HG02588 (cell line): Measurements from ENCODE around the gene MRPL34.

ENCODE experiments used
- ATAC-seq: cut with Tn5 transposase; IDR thresholded peaks from one replicate; pipeline ENCODE4 v1.9.1; 2021; ENCODE audit warnings: mild to moderate bottlenecking, moderate library complexity; ENCODE audit not compliant: unreplicated experiment

MRPL34 gene

DNA sequence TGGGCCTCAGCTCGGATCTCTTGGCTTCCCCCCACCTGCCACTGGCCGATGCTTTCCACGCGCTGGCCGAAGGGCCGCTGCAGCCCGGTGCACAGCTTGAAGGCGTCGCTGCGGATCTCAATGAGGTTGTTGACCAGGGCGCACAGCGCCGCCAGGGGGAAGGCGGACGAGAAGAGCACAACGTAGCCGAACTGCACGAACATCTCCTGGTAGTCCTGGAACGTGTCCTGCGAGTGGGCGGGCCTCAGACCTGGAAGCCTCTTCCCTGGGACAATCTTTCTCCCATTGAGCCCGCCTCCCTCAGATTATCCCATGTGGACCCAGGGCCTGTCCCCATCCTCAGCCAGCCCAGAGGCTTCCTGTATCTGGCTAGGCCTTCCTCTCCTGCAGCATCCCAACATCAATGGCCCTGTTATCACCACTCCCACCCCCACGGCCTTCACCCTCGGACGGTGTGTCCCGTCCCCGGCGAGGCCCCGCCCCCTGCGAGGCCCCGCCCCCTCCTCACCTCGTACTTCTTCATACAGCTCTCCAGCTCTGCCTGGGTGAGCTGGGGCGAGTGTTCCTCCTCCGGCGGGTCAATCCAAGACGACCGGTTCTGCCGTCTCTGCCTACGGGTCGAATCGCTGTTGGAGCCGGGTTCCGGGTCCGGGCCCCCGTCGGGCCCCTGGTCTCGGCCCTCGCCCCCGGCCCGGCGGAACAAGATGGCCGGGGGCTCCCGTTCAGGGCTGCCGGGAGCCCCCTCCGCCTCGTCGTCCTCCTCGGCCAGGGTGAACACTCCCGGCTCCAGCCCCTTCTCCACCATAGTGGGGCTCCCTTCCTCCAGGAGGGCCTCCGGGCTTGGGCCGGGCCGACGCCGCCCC is 22.2 kb downstream of the MRPL34 start:
- no peak for ATAC-seq

DNA sequence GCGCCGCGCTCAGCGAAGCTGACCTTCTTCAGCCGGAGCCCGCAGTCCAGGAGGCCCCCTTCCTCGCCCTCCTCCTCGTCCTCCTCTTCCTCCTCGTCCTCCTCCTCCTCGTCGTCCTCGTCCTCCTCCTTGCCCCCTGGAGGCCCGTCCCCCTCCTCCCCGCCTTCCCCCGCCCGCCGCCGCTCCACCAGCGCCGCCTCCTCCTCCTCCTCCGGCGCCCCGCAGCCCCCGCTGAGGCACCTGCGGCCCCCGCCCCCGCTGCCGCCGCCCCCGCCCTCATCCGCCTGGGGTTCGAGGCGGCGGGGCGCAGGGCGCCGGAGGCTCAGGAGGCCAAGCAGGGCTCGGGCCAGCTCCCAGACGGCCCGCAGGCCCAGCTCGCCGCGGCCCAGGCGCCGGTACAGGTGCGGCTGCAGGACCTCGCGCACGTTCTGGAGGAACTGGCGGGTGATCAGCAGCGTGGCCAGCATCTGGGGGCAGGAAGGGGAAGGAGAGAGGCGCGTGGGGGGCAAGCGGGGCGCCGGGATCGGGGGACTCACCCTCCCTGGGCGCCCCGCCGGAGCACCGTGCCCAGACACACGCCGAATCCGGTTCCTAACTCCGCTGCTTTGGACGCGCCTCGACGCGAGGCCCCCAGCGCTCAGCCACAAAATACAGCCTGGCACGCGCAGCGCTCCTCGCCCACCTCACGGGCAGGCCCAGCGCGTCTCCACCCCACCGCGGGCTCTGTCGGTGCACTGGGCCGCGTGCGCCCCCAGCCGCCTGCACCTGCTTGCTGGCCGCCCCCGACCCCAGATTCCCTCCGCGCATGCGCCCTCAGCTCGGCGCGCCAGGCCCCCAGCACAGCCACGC is 23.1 kb downstream of the MRPL34 start:
- no peak for ATAC-seq

DNA sequence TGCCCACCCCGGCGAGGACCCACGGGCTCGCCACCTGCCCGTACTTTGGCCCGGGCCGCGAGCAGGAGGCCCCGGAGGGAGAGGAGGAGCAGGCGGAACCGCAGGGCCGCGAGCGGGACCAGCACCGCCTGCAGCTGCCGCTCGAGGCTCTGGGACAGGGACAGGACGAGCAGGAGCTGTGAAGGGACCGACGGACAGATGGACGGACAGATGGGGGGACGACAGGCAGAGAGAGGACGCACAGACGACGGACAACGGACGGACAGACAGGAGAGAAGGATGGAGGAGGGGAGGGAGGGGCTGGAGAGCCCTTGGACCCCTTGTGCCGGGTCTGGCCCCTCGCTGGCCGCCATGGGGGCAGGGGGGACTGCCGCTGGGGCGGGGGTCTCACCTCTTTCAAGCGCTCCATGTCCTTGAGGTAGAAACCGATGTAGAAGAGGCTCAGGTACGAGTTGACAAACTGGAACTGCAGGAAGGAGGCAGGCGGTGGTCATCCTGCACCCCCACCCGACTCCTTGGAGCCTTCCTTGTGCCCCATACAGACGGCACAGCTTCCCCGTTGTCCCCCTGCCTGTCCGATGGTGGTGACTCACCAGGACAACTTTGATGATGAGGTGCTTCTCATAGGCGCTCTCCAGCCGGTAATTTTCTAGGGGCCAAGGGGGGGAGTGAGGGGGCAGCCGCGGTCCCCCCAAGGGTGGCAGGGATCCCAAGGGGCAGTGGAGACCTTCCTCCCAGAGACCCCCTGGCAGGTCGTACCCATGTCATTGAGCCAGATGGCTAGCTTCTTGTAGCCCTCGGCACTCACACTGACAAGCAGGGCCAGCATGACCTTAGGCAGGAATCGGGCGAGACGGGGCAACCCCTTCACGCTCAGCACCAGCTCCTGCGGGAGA is 23.9 kb downstream of the MRPL34 start:
- ATAC-seq: no peak

DNA sequence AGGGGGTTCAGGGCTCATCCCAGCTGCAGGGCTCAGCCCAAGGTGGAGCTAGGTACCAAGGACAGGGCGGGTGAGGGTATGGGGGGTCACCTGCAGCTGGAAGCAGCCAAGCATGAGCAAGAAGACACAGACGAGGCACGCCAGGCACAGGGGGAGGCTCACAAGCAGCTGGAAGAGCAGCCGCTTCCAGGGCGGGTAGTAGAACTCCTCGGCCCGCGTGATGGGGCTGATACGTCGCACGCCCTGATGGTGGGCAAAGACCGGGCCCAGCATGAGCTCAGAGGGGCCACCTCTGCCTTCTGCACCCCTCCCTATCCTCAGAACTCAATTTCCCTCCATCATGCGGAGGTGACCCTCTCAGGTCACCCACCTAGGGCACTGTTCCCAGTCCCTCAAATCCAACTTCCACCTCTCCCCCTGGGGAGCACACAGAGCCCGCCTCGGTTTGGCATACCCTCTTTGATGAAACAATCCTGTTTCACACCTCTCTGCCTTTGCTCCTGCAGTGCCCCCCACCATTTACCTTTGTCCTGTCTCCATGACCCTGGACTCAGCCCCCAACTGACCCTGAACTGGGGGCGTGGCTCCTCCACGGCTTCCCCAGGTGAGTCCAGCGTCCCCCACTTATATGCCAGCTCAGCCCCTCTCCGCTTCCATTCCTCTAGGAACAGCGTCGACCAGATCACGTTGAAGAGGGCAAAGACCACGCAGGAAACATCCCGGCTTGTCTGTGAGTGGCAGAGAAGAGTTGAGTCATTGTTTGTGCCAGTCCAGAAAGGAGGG is 24.8 kb downstream of the MRPL34 start:
- no peak for ATAC-seq

DNA sequence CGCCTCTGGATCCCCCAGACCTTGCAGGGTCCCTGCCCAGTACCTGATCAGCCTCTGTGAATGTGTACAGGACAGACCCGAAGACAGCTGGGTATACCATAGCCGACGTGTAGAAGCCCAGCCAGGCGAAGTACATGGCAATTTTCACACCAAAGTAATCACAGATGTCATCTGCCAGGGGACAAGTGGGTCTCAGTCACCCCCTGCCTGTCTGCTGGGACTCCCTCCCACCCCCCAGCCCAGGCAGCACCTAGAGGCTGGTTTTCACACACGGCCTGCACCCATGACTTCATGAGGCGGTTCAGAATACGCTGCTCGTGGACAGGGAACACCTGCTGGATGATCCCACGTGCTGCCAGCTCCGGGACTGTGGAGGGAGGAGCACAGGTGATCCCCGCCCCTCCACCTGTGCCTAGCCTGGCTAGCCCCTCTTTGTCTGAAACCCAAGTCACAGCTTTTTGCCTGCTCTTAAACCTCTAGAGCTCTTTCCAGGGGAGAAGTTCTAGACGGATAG is 25.4 kb downstream of the MRPL34 start:
- no peak for ATAC-seq

DNA sequence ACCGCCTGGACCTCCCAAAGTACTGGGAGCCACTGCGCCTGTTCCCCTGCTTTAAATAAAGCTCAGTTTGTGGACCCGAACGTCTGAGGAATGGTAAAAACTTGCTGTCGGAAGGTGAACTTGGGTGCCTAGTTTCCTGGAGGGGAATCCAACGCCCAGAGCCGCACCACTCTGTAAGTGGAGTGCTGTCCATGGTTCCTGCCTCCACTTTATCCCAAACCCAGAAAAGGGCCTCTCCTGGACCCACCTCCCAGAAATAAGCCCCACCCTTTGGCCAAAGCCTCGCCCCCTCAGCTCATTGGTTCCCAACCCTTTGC is 26.6 kb downstream of the MRPL34 start:
- ATAC-seq: no peak

DNA sequence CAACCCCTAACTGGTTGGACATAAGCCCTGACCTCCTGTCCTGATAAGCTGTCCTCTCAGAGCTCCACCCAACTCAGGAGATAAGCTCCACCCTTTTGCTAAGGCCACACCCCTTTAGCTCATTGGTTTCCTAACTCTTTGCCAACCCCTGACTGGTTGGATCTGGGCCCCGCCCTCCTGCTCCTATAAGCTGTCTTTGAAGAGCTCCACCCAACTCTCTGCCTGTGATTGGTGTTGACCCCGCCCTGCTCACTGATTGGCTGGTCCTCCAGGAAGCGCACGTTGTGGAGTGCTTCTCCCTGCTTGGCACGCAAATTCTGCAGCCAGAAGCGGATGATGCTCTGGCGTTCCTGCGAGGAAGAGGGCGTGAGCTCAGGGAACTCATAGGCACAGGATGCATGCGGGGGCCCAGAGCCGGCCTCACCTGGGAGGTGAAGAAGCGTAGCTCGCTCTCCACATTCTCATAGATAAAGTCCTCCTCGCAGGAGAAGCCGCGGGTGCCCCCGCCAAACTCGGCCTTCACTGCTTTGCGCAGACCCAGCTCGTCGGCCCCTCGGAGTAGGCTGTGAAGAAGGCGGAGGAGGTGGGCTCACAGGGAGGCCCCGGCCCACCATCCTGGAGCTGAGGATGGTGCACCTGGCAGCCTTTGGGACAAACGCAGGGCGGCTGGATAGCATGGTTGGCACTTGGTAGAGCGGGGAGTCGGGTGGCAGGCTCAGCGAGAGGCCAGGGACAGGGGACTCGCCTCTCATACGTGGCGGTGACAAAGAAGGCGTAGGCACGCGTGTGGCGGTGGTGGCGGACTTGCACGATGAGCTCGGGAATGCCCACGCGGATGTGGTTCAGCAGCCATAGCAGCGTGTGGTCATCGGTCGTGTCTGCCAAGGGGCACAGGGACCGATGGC is 27.3 kb downstream of the MRPL34 start:
- ATAC-seq: no peak

DNA sequence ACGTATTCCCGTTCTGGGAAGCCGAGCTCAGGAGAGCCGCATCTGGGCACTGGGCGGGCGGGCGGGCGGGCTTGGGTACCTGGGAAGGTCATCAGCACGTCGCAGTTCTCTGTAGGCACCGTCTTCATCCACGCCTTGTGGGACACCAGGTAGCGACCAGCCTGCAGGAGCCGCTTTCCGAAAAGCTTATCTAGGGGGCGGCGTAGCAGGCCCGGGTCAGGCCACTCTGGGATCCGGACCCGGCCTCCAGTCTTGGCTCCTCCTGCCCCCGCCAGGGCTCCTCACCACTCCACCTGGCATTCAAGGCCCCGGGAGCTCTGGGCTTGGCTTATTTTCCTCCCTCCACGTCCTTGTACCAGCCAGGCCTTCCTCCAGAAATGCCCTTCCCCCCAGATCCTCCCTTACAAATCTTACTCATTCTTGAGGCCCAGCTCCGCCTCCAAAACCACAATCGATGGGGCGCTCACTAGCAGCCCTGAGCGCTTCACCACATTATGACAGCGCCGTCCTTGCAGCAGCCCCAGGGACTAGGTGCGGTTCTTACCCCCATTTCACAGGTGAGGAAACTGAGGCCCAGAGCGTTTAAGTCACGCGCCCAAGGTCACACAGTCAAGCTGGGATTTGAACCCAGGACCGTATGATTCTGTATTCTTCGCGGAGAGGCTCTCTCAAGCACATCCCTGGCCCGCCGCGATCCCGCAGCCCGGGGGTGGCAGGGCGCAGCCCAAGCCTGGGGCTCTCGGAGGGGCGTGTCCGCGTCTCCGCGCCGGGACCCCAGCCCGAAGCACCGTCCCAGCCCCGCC is 28.1 kb downstream of the MRPL34 start:
- peak; percentile 2 for ATAC-seq

DNA sequence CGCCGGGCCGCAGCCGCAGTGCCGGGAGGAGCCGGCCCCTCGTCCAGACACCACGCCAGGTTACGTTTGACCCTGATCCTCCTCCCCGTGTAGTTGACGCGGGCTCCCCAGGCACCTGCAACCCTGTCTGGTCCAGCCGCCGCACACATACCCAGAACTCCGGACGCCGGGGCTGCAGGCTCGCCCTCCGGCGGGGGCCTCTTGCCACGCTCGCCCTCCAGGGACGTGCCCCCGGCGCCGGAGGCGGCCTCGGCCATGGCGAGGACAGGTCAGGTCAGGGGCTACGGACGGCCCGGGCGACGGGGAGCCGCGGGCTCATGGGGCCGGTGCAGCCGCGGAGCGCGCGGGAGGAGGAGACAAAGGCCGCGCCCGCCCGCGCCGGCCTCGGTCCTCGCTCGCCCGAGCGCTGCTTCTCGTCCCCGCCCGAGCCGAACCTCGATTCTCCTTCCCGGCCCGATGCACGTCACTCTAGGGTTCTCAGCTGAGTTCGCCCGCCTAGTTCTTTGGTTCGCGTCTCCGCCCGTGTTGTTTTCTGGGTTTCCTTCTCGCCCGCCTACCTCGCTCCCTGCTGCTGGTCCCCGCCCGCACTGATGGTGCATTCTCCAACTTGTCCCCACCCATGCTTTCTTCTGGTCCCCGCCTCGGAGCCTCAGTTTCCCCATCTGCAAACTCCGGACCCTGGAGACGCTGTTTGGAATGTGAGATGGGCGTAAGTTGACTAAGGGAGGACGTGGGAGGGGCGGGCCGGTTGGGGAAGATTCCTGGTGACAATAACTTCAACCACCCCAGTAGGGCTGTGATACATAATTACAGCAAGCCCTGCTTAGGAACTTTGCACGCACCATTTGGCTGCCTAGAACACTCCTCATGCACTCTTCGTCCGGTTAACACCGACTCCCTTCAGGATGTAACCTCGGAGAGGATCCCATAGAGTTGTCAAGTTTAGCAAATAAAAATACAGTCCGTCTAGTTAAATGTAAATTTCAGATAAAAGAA is 29.0 kb downstream of the MRPL34 start, which contains the start of gene ANO8:
Gene ANO8, minus strand, starts transcription at position 442 of the 996 bp plus-strand sequence. Its CDS starts 185 bp downstream, at position 257.
- ATAC-seq: peak; percentile 35

DNA sequence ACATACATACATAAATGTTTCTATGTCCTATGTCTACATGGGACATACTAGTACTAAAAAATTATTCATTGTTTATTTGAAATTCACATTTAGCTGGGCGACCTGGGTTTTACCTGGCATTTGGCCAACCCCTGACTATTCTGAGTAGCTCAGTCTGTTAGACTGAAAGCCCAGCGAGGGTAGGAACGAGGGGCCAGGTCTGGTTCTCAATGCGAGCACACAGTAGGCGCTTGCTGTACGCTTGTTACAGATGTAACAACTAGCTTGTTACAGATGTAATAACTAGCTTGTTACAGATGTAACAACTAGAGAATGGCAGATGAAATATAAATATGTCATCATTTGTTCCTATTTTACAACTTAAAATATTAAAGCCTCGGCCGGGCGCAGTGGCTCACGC is 29.9 kb downstream of the MRPL34 start:
- no peak for ATAC-seq

DNA sequence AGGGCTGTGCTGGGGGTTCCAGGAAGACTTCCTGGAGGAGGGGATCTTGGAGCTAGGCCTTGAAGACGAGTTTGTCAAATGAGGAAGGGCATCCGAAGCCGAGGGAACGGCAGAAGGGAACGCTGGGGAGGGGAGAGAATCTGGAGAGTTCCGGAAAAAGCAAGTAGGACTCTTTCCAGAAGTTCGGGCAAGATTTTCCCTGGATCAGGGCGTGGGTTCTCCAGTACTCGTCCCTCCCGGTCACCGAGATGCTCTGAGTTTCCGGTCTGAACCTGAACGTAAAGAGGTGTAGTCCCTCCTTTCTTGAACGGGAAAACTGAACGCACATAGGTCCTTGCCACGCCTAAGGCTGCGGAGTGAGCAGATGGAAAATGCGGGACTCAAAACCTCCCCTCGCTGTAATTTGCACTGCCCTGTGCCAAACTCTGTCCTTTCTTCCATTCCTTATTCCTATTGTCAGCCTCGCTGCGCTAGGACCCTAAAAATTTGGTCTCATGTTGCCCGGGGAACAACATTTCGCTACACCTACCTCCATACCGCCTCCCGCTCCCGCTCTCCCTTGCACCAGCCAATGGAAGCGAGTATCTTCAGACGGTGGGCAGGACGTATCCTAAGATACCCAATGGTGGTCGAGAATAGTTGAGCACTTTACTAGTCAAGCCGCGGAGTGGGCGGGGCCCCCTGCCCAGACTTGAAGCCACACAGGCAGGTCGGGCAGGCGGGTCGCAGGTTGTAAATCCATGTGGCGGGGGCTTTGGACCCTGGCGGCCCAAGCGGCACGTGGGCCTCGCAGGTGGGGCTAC is 31.4 kb downstream of the MRPL34 start, which contains the start of gene GTPBP3:
Gene GTPBP3, plus strand, starts transcription at position 682 of the 803 bp plus-strand sequence. Its CDS starts 59 bp downstream, at position 741.
- ATAC-seq: peak; percentile 66

DNA sequence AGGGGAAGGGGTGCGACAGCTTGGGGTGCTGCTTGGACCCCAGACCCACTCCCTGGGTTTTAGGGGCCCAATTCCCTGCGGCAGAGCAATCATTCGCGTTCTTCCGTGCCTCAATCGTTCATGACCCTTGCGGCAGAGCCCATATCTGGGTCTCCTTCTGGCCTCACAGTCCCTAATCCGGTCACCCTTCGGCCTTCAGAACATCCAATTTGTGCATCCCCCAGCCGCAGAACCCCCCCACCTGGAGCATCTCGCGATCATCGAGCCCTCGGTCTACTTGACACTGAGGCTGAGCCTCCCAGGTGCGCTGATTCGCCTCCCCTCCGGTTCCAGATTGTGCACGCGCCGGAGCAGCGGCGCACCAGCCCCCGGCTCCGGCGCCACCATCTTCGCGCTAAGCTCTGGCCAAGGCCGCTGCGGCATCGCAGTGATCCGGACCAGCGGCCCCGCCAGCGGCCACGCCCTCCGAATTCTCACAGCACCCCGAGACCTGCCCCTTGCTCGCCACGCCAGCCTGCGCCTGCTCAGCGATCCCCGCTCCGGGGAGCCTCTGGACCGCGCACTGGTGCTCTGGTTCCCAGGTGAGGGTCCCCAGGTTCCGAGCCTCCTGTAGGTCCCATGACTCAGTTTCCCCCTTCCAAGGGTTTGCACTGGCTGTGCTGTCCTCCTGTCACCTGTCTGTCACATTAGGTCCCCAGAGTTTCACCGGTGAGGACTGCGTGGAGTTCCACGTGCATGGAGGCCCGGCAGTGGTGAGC is 32.2 kb downstream of the MRPL34 start:
- no peak for ATAC-seq

DNA sequence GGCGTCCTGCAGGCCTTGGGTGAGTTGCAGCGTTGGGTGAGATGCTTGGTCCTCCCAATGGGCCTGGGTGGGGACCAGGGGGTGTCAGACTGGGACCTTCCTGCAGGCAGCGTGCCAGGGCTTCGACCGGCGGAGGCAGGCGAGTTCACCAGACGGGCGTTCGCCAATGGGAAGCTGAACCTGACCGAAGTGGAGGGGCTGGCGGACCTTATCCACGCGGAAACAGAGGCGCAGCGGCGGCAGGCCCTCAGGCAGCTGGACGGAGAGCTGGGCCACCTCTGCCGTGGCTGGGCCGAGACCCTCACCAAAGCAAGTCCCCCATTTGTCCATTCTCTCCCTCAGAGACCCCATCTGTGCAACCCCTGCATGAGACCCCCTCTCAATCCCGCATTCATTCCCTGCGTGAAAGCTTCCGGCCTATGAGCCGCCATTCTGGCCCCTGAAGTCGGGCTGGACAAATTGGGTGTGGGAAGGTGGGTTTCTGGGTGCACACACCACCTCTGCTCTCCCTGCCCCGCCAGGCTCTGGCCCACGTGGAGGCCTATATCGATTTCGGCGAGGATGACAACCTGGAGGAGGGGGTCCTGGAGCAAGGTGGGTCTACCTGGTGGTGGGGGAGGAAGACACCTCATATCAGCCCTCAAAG is 32.9 kb downstream of the MRPL34 start:
- no peak for ATAC-seq

DNA sequence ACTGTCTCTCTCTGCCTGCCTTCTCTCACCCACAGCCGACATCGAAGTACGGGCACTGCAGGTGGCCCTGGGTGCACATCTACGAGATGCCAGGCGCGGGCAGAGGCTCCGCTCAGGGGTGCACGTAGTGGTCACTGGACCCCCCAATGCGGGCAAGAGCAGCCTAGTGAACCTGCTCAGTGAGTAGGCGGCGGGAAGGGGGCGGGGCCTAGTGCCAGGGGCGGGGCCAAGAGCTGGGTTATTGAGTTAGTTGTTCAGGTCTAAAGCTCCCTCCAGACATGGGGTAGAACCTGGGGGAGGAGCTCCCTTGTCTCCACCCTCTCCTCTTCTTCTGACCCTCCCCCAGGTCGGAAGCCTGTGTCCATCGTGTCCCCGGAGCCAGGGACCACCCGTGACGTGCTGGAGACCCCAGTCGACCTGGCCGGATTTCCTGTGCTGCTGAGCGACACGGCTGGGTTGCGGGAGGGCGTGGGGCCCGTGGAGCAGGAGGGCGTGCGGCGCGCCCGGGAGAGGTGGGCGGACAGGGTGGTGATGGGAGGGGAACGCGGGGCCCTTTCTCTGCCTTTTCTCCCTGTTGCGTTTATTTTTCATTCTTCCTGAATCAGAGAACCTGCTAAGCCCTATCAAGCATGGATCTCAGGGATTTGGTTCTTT is 33.5 kb downstream of the MRPL34 start:
- ATAC-seq: no peak
